K562 (cell line): Measurements from ENCODE around the gene PRR14L.
"Not testable (repeated sequence)": the region's sequence is repeated elsewhere in the genome, so short reads cannot be mapped to it uniquely, and the experiment has no call there.

Source experiments
- BACH1 ChIP-seq: fragments of 200-800 bp; sonication (Bioruptor generic); IDR thresholded peaks from 2 replicates; pipeline ENCODE4 v1.6.1; 2016; ENCODE audit warnings: missing genetic modification characterization, missing compliant biosample characterization
- CEBPB ChIP-seq: fragments of 450-650 bp; IDR thresholded peaks from 2 replicates; pipeline ENCODE4 v1.6.1; 2016; ENCODE audit warnings: missing genetic modification characterization, missing compliant biosample characterization
- CREM ChIP-seq: IDR thresholded peaks from 2 replicates; pipeline ENCODE4 v1.6.1; 2014; ENCODE audit warnings: antibody characterized with exemption, low read depth
- CTCF ChIP-seq, 3 experiments: IDR thresholded peaks in 2 of 3; conservative IDR thresholded peaks in 1 of 3; 2 replicates each; pipeline ENCODE4 v1.5.1; 2011 to 2012; ENCODE audit warnings: low read length in 3 of 3, mild to moderate bottlenecking in 3 of 3, control low read depth in 2 of 3, improper control_type of control experiment in 1 of 3, inconsistent platforms in 1 of 3, low read depth in 1 of 3, mixed read lengths in 1 of 3, moderate library complexity in 1 of 3; ENCODE audit not compliant: insufficient read depth in 2 of 3
- GABPA ChIP-seq: fragments of 200-800 bp; sonication (Bioruptor generic); conservative IDR thresholded peaks from 2 replicates; pipeline ENCODE4 v1.6.1; 2016; ENCODE audit warnings: low read depth, missing genetic modification characterization, missing compliant biosample characterization
- HCFC1 ChIP-seq: IDR thresholded peaks from 2 replicates; pipeline ENCODE4 v1.6.1; 2012; ENCODE audit warnings: low read depth, low read length, improper control_type of control experiment
- NFE2L1 ChIP-seq: fragments of 450-650 bp; IDR thresholded peaks from 2 replicates; pipeline ENCODE4 v1.6.1; 2016; ENCODE audit warnings: missing genetic modification characterization, low read depth, mild to moderate bottlenecking, missing compliant biosample characterization, moderate library complexity, borderline replicate concordance
- POLR2A ChIP-seq: fragments of 450-650 bp; conservative IDR thresholded peaks from 2 replicates; pipeline ENCODE4 v1.6.1; 2016
- SUPT5H ChIP-seq: fragments of 450-650 bp; IDR thresholded peaks from 2 replicates; pipeline ENCODE4 v1.6.1; 2016
- ZFP91 ChIP-seq: sonication (generic); formaldehyde crosslinking; IDR thresholded peaks from 2 replicates; pipeline ENCODE4 v1.8.0; 2022; ENCODE audit warnings: mild to moderate bottlenecking, missing genetic modification reagents
- ZNF282 ChIP-seq: sonication (generic); formaldehyde crosslinking; IDR thresholded peaks from 2 replicates; pipeline ENCODE4 v1.8.1; 2023; ENCODE audit warnings: missing genetic modification reagents
- TF ChIP-seq, protein P1 (sequence below): sonication (generic); formaldehyde crosslinking; IDR thresholded peaks from 2 replicates; pipeline ENCODE4 v1.5.0; 2020; ENCODE audit warnings: missing genetic modification reagents
- TF ChIP-seq, protein P2 (sequence below): sonication (generic); formaldehyde crosslinking; IDR thresholded peaks from 2 replicates; pipeline ENCODE4 v1.8.1; 2022; ENCODE audit warnings: missing genetic modification reagents

- TF ChIP-seq BACH1 (tag); ZFP91 (CRISPR knock-in tag); ZNF282 (CRISPR knock-in tag); CTCF (IDR thresholded peaks at IDR 0.05 in 2 of 3, conservative IDR thresholded peaks at IDR 0.05 in 1 of 3; ENCODE audit: insufficient read depth in 2 of 3, low read depth in 1 of 3, low read length in 3 of 3); GABPA (tag); POLR2A; CEBPB; SUPT5H; NFE2L1 (tag); CREM; HCFC1: not testable (repeated sequence)
- TF ChIP-seq, protein P1, sequence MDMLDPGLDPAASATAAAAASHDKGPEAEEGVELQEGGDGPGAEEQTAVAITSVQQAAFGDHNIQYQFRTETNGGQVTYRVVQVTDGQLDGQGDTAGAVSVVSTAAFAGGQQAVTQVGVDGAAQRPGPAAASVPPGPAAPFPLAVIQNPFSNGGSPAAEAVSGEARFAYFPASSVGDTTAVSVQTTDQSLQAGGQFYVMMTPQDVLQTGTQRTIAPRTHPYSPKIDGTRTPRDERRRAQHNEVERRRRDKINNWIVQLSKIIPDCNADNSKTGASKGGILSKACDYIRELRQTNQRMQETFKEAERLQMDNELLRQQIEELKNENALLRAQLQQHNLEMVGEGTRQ (CRISPR knock-in tag), result not testable (repeated sequence)
- TF ChIP-seq, protein P2, sequence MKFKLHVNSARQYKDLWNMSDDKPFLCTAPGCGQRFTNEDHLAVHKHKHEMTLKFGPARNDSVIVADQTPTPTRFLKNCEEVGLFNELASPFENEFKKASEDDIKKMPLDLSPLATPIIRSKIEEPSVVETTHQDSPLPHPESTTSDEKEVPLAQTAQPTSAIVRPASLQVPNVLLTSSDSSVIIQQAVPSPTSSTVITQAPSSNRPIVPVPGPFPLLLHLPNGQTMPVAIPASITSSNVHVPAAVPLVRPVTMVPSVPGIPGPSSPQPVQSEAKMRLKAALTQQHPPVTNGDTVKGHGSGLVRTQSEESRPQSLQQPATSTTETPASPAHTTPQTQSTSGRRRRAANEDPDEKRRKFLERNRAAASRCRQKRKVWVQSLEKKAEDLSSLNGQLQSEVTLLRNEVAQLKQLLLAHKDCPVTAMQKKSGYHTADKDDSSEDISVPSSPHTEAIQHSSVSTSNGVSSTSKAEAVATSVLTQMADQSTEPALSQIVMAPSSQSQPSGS (CRISPR knock-in tag), result not testable (repeated sequence)
Measured at GRCh38 chr22:31660860-31661341, 89.0 kb downstream of the PRR14L start.
